ENCODE measurements around the gene KERA.

The KERA gene

DNA sequence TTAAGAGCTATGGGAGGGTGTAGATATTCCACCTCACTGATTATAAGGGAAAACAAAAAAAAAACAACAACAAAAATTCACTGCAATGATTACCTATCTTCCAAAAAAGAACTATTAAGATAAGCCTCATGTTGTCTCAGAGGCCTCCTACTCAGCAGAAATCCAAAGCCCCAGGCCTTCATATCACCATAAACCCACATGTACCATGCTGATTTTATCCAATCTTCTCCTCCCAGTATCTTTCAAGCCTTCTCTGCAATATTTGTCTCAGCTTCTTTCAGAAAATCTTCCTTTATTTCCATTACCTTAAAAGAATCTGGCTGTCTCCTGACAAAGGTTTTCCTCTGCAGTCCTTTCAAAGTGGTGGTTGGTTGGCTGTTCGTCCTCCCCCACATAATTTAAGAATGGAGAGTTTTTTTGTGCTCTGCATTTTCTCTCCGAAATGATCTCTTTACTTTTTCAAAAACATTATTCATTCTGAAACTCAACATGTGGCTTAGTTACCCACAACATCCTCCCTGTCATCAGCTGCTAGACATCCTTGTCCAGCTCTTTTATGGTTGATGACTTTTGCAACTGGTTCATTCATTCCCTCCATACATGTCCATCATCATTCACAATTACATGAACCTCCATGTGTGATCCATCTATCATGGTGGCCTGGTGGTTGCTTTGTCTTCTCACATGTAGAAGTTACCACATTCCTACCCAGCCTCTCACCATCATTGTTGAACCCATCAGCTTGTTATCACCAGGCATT, 50.1 kb downstream of the KERA start:
- DNase-seq = no peak

- no peak for DNase-seq
These were observed 53.0 kb downstream of the KERA start, which contains the start of gene EPYC for GRCh38 chr12:91004872-91005271. Gene EPYC, minus strand, starts transcription at chr12:91004972. Its CDS starts 2,407 bp downstream, at chr12:91002565.

- no peak for DNase-seq
These were observed 54.1 kb downstream of the KERA start for GRCh38 chr12:91003737-91004136.

- no peak for DNase-seq
These were observed 56.5 kb downstream of the KERA start for GRCh38 chr12:91001306-91001705.
